ENCODE measurements around the gene RASAL2. TPM values are rescaled to one million over a fixed set of nuclear protein-coding genes. Genes with fewer than 3 reads are reported as not detected.
"Not testable (repeated sequence)": the region's sequence is repeated elsewhere in the genome, so short reads cannot be mapped to it uniquely, and the experiment has no call there.

The RASAL2 gene
- total RNA-seq, 4 donors from 2014 or later, result 31.8 to 48.3 (median 37.8) TPM

- DNase-seq (ENCODE audit: low spot score in 2 of 2), result no peak
- Histone ChIP-seq H3K27ac (no peak overlapping the region), H3K27me3 (no peaks in the 10 kb centered on the region), H3K36me3 (no peaks in the 10 kb centered on the region), H3K4me1 (peaks cover 5% of the 10 kb centered on the region), H3K4me3 (no peak overlapping the region), H3K9me3 (no peaks in the 10 kb centered on the region)
- WGBS, result 91% methylated on average over 4 of the region's 4 CpGs
- TF ChIP-seq POLR2A (IDR thresholded peaks at IDR 0.05) (no peak), EP300 (IDR thresholded peaks at IDR 0.05) (no peak), POLR2AphosphoS5 (IDR thresholded peaks at IDR 0.05) (no peak), CTCF (IDR thresholded peaks at IDR 0.05) (no peak)
These were observed 26.2 kb downstream of the RASAL2 start for GRCh38 chr1:178120088-178120487.

- H3K27ac ChIP-seq; DNase-seq (ENCODE audit: low spot score in 2 of 2); H3K4me3 ChIP-seq; H3K27me3 ChIP-seq; H3K36me3 ChIP-seq; H3K4me1 ChIP-seq; H3K9me3 ChIP-seq: not testable (repeated sequence)
- WGBS, result 91% methylated on average over 7 of the region's 7 CpGs
These were observed 26.7 kb downstream of the RASAL2 start for GRCh38 chr1:178120520-178121052.

- TF ChIP-seq POLR2A (IDR thresholded peaks at IDR 0.05), result no peak
- TF ChIP-seq CTCF (IDR thresholded peaks at IDR 0.05), result no peak
- TF ChIP-seq EP300 (IDR thresholded peaks at IDR 0.05), result no peak
- TF ChIP-seq POLR2AphosphoS5 (IDR thresholded peaks at IDR 0.05), result no peak
- WGBS, result 61% methylated on average over 4 of the region's 4 CpGs
- Histone ChIP-seq H3K9me3 (no peaks in the 10 kb centered on the region), H3K27ac (no peak overlapping the region), H3K4me1 (peaks cover 13% of the 10 kb centered on the region), H3K27me3 (no peaks in the 10 kb centered on the region), H3K4me3 (no peak overlapping the region), H3K36me3 (no peaks in the 10 kb centered on the region)
- DNase-seq (ENCODE audit: low spot score in 2 of 2), result no peak
These were observed 28.0 kb downstream of the RASAL2 start for GRCh38 chr1:178121883-178122282.

DNA sequence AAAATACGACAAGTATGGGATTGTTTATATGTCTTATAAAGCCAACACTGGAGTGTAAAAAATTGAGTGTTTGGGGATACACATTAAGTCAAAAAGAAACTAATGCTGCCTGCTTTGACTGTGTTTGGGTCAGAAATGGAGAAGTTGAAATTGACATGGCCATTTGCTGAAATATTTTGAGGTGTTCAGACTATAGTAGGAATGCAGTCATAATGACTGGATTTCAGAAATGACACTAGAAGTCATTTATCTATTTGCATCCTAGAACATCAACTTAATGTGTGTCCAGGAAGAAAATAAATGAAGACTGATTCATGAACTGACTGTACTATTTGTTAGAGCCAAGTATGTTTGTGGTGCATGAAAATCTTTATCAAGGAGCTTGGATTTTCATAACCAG lies 28.4 kb downstream of the RASAL2 start:
- no peak for TF ChIP-seq EP300 (IDR thresholded peaks at IDR 0.05)
- TF ChIP-seq POLR2AphosphoS5 (IDR thresholded peaks at IDR 0.05), result no peak
- no peak for DNase-seq (ENCODE audit: low spot score in 2 of 2)
- 87% methylated on average over 1 of the region's 1 CpG for WGBS
- Histone ChIP-seq H3K27me3 (no peaks in the 10 kb centered on the region), H3K36me3 (no peaks in the 10 kb centered on the region), H3K4me1 (peaks cover 17% of the 10 kb centered on the region), H3K27ac (no peak overlapping the region), H3K9me3 (no peaks in the 10 kb centered on the region), H3K4me3 (no peak overlapping the region)

DNA sequence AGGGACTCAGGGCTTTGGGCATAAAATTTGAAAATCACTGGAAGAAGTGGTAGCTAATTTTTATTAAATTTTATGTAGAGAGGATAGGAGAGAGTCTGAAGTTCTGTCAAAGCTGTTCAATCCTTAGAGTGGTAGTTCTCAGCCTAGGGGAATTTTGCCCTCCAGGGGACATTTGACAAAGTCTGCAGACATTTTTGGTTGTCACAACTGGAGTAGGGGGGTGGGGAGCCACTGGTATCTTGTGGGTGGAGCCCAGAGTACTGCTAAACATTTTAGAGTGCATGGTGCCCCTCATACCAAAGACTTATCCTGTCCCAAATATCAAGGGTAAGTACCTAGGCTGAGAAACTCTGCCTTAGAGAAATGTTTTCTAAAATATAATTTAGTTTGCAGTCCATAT lies 30.2 kb downstream of the RASAL2 start:
- Histone ChIP-seq H3K4me3 (no peak overlapping the region), H3K36me3 (no peaks in the 10 kb centered on the region), H3K27ac (no peak overlapping the region), H3K4me1 (peaks cover 25% of the 10 kb centered on the region), H3K9me3 (no peaks in the 10 kb centered on the region), H3K27me3 (no peaks in the 10 kb centered on the region)
- TF ChIP-seq EP300 (IDR thresholded peaks at IDR 0.05) (no peak), POLR2A (IDR thresholded peaks at IDR 0.05) (no peak), CTCF (IDR thresholded peaks at IDR 0.05) (no peak), POLR2AphosphoS5 (IDR thresholded peaks at IDR 0.05) (no peak)
- DNase-seq (ENCODE audit: low spot score in 2 of 2), result no peak

GRCh38 chr1:178126261-178126660 lies 32.4 kb downstream of the RASAL2 start:
- H3K36me3 ChIP-seq, result no peaks in the 10 kb centered on the region
- DNase-seq (ENCODE audit: low spot score in 2 of 2), result no peak
- no peak for TF ChIP-seq POLR2AphosphoS5 (IDR thresholded peaks at IDR 0.05)
- no peak for TF ChIP-seq CTCF (IDR thresholded peaks at IDR 0.05)
- no peak for TF ChIP-seq POLR2A (IDR thresholded peaks at IDR 0.05)
- no peak for TF ChIP-seq EP300 (IDR thresholded peaks at IDR 0.05)
- no peak overlapping the region for H3K4me3 ChIP-seq
- H3K9me3 ChIP-seq, result no peaks in the 10 kb centered on the region
- no peak overlapping the region for H3K27ac ChIP-seq
- peaks cover 20% of the 10 kb centered on the region for H3K4me1 ChIP-seq
- H3K27me3 ChIP-seq, result no peaks in the 10 kb centered on the region

Measured in suprapubic skin (tissue), 4 donors.